NOMO-1 treated with dmso at 0.1 percent for 144 hours (cell line): ENCODE data around the gene PCGF3.
"Not testable (repeated sequence)": the region's sequence is repeated elsewhere in the genome, so short reads cannot be mapped to it uniquely, and the experiment has no call there.

Experiments used
- DNase-seq: peaks from one replicate; lab custom pipeline; 2025; ENCODE audit not compliant: unreplicated experiment; lab: John Stamatoyannopoulos, UW

PCGF3 gene

GRCh38 chr4:722851-723360 lies 17.3 kb downstream of the PCGF3 start:
- no peak for DNase-seq

DNA sequence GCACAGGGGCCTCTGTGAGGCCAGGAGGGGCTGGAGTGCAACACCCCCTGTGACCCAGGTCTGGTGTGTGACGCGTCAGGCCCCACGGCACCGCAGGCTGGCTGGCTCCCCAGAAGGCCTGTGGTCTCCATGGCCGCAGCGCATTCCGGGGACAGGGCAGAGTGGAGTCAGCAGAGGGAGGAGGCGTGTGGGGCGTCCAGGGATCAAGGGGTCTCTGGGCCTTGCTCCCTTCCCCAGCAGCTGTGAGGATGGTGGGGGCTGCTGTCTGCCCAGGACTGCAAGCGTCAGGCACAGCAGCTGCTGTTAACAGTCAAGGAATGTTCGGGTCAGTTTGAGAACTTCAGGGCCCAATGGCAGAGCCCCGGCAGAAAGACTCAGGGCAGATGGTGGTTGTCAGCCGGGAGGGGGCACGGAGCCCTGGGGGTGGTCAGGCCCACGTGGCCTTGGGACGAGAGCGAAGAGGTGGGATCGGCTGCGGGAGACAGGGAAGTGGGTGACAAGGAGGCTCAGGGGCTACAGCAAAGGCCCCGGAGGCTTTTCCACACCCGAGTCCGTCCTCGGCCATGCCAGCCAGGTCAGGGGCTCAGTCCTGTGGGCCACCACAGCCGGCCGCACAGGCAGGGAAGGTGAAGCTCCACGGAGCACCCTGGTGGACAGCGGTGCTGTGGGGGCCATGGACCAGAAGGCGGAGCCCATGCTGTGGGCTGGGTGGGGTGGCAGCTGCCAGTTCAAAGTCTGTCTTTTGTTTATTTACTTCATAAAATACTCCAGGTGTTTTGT lies 18.3 kb downstream of the PCGF3 start:
- no peak for DNase-seq

GRCh38 chr4:725391-726234 lies 20.0 kb downstream of the PCGF3 start:
- DNase-seq, result no peak

GRCh38 chr4:726235-726787 lies 20.7 kb downstream of the PCGF3 start:
- DNase-seq, result no peak

- DNase-seq, result no peak
Observed at GRCh38 chr4:726838-727237, 21.2 kb downstream of the PCGF3 start.

GRCh38 chr4:727576-727975 lies 21.9 kb downstream of the PCGF3 start:
- DNase-seq, result no peak

- DNase-seq, result no peak
Observed at GRCh38 chr4:729336-730315, 24.0 kb downstream of the PCGF3 start.

DNA sequence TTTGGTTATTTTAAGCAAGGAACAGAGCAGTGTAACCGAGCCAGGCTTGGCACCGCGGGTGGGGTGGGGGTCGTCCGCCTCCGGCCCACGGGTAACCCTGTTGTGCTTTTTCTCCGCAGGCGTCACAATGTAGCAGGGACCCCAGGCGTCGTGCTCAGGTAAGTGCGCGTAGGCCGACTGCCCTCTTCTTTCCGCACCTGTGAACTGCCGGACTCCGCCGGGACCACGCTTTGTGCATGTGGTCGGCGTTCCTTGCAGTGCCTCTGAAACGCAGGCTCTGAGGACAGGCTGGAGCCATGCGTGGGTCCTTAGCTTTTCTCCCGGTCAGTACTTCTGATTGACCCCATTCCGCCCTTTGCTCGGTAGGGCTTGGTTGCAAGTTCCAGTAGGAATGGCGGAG lies 24.9 kb downstream of the PCGF3 start:
- no peak for DNase-seq

DNA sequence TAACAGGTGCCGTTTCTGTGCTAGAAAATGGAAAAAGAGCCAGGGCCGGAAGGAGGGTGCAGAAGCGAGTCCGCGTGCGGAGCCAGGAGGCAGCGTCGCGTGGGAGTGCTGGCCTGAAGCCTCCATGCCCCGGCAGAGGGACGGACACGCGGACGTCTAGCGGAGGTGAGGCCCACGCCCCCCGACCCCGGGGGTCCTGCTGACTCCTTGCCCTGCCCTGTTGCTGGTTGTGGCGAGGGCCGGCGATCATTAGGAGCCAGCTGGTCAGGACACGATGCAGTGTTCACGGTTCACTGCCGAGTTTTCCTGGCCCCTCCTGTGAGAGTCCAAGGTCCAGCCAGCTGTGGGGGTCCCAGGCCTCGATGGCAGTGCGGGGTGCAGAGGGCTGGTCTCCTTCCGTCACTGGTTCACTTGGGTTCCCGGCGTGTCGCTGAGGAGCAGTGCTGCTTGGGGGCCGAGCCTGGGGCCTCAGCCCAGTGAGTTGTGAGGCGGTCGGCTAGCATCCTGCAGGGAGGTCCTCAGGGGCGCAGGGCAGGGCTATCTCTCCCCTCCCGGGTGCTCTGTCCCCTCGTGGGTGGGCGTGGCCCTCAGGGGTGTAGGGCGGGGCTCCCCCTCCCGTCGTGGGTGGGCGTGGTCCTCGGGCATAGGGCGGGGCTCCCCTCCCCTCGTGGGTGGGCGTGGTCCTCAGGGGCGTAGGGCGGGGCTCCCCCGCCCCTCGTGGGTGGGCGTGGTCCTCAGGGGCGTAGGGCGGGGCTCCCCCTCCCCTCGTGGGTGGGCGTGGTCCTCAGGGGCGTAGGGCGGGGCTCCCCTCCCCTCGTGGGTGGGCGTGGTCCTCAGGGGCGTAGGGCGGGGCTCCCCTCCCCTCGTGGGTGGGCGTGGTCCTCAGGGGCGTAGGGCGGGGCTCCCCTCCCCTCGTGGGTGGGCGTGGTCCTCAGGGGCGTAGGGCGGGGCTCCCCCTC lies 25.6 kb downstream of the PCGF3 start:
- DNase-seq, result not testable (repeated sequence)

GRCh38 chr4:731954-732353 lies 26.3 kb downstream of the PCGF3 start:
- not testable (repeated sequence) for DNase-seq

DNA sequence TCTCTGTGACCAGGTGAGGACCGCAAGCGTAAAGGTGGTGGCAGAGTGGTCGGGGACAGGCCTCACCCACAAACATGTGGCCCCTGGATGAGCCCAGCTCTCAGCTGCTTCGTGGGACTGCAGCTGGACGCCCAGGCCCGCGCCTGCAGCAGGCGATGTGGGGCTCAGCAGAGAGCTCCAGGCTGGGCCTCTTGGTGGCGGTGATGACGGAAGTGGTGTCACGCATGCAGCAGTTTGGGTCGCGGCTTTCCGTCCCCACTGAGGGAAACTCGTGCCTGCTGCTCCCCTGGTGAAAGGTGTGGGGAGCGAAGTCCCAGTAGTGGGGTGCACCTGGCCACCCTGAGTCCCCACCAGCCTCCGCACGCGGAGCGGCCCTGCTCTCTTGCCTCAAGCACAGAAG lies 26.9 kb downstream of the PCGF3 start:
- no peak for DNase-seq

DNA sequence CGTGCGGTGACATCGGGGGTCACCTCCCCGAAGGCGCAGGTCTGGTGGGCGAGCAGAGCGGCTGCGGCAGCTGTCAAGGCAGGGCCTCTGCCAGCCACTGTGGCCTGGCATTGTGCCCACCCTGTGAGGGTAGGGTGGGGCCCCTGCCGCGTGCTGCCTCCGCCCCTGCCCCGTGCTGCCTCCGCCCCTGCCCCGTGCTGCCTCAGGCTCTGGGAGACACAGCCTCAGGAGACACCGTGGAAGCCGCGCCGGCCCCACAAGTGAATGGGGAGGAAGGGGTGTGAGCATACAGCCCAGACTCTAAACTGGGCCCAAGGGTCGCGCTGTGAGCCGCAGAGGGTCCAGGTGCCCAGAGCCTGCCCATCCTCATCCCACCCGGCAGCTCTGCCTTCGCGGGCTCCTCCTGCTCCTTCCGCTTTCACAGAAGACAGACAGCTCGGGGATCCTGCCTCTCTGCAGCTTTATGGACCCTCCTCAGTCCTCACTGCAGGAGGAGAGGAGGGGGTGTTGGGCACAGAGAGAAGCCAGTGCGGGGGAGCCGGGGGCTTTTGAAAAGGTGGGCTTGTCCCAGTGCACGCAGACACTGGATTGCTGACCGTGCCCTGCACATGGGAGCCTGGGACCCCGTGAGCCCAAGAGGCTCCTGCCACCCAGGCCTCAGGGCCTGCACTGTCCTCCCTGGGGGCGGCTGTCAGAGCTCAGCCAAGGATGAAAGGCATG lies 27.4 kb downstream of the PCGF3 start:
- DNase-seq, result no peak

- DNase-seq, result no peak
Observed at GRCh38 chr4:733631-733980, 28.0 kb downstream of the PCGF3 start.

DNA sequence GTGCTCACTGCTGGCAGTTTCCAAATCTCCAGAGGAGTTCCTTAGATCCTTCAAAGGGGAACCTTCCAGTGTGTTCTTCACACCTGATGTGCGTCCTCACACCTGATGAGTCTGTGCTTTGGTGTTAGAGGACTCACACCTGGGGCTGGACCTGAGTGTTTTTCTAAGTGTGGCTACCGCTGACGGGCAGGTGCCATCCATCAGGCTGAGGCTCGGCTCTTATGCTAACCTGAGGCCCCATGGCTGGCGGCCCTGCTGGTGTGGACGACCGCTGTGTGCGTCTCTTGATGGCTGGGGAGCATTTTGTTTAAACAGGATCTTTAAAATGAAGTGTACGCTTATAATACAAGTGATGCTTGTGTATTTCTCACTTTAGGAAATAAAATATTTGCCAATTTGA lies 28.4 kb downstream of the PCGF3 start:
- no peak for DNase-seq

DNA sequence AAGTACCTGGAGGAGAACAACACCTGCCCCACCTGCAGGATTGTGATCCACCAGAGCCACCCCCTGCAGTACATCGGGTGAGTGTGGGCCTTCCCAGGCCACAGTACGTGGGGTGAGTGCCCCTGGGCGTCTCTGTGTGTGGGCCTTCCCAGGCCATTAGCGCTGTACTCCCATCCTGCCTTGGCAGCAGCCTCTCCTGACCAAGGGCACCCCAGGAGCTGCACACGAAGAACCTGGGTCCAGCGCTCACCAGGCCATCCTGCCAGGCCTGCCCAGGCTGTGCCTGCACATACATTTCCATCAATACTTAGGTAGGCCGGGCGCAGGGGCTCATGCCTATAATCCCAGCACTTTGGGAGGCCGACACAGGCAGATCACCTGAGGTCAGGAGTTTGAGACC lies 29.3 kb downstream of the PCGF3 start:
- no peak for DNase-seq

GRCh38 chr4:735583-735982 lies 30.0 kb downstream of the PCGF3 start:
- no peak for DNase-seq

DNA sequence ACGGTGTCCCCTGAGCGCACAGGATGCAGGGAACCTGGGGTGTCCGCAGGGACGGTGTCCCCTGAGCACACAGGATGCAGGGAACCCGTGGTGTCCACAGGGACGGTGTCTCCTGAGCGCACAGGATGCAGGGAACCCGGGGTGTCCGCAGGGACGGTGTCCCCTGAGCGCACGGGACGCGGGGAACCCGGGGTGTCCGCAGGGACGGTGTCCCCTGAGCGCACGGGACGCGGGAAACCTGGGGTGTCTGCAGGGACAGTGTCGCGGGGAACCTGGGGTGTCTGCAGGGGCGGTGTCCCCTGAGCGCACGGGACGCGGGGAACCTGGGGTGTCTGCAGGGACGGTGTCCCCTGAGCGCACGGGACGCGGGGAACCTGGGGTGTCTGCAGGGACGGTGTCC lies 30.9 kb downstream of the PCGF3 start:
- not testable (repeated sequence) for DNase-seq

DNA sequence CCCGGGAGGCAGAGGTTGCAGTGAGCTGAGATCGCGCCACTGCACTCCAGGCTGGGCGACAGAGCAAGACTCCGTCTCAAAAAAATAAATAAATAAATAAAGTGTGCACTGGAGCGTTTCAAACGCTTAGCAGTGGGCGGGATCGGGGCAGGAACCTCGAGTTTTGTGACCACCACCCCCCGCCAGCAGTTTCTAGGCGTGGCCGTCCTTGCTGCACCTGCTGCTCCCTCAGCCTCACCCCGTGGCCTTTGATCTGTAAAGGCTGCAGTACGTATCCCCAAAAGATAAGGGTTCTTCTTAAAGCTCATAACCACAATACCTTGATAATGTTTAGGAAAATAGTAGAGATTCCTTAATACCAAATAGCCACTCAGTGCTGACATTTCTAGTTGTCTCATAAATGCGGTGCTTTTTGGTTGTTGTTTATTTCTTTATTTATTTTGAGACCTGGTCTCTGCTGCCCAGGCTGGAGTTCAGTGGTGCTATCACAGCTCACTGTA lies 33.2 kb downstream of the PCGF3 start:
- DNase-seq, result no peak

DNA sequence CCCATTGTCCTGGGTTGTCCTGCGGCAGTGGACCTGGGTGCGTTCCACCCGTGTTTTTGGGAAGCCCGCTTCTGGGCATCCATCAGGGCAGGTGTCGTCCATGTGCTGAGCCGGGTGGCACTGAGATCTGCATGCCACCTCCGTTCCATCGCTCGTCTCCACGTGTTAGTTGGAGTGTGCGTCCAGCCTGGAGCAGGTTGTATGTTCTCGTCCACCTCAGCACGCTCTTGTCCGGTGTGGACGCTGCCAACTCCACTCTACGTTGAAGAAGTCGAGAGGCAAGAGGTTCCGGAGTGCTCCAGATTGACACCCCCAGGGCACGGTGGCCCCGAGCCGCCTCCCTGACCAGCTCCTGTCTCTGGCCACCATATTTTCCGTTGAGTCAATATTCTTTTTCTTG lies 33.9 kb downstream of the PCGF3 start:
- no peak for DNase-seq
